KMS-11 (cell line): Measurements from ENCODE around the gene ZP2.

Experiments
- H2AFZ ChIP-seq: fragments of 200-600 bp; sonication (generic); 2 replicates; pipeline ENCODE4 v1.6.1; 2016; ENCODE audit warnings: antibody characterized with exemption, mixed run types, low read depth
- H3K27ac ChIP-seq: fragments of 200-600 bp; sonication (generic); 2 replicates; pipeline ENCODE4 v1.6.1; 2016; ENCODE audit warnings: mild to moderate bottlenecking, mixed run types
- H3K27me3 ChIP-seq: fragments of 200-600 bp; sonication (generic); 2 replicates; pipeline ENCODE4 v1.6.1; 2017; ENCODE audit warnings: mild to moderate bottlenecking, low read depth, mixed run types, moderate library complexity; ENCODE audit not compliant: insufficient read depth
- H3K36me3 ChIP-seq: fragments of 200-600 bp; sonication (generic); 2 replicates; pipeline ENCODE4 v1.6.1; 2017; ENCODE audit warnings: mild to moderate bottlenecking, mixed run types; ENCODE audit not compliant: insufficient read depth
- H3K4me1 ChIP-seq: fragments of 200-600 bp; sonication (generic); 2 replicates; pipeline ENCODE4 v1.6.1; 2016; ENCODE audit warnings: mild to moderate bottlenecking, low read depth, mixed run types; ENCODE audit not compliant: poor library complexity, severe bottlenecking
- H3K4me2 ChIP-seq: fragments of 200-600 bp; sonication (generic); 2 replicates; pipeline ENCODE4 v1.7.0; 2016; ENCODE audit warnings: mild to moderate bottlenecking, mixed run types
- H3K4me3 ChIP-seq: fragments of 200-600 bp; sonication (generic); IDR thresholded peaks from 2 replicates; pipeline ENCODE4 v1.6.1; 2017; ENCODE audit warnings: low read depth, low read length, mixed read lengths; ENCODE audit not compliant: insufficient read depth
- H3K79me2 ChIP-seq: fragments of 200-600 bp; sonication (generic); 2 replicates; pipeline ENCODE4 v1.6.1; 2016; ENCODE audit warnings: low read depth, mixed run types; ENCODE audit not compliant: insufficient read depth
- H3K9ac ChIP-seq: fragments of 200-600 bp; sonication (generic); 2 replicates; pipeline ENCODE4 v1.6.1; 2016; ENCODE audit warnings: mild to moderate bottlenecking, mixed run types
- H4K20me1 ChIP-seq: fragments of 200-600 bp; sonication (generic); 2 replicates; pipeline ENCODE4 v1.6.1; 2016; ENCODE audit warnings: mild to moderate bottlenecking, mixed run types; ENCODE audit not compliant: insufficient read depth
- CTCF ChIP-seq: fragments of 200-600 bp; sonication (generic); conservative IDR thresholded peaks from 2 replicates; pipeline ENCODE4 v1.6.1; 2017; ENCODE audit warnings: low read depth, mild to moderate bottlenecking, antibody characterized with exemption, low read length, moderate library complexity, mixed read lengths

Gene ZP2

DNA sequence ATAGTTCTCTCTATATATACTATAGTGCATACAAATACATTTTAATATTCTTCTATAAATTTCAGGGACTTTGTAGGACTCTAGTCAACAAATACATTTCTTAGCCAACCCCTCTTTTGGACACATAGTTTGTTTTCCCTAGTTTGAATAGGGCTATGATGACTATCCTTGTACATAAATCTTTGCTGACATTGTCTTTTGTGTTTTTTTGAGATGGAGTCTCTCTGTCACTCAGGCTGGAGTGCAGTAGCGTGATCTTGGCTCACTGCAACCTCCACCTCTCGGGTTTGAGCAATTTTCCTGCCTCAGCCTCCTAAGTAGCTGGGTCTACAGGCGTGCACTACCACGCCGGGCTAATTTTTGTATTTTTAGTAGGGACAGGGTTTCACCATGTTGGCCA, 25.5 kb upstream of the ZP2 start:
- Histone ChIP-seq H3K4me1 (no peaks in the 10 kb centered on the region), H3K79me2 (no peaks in the 10 kb centered on the region), H3K27ac (no peak overlapping the region), H3K4me3 (no peak overlapping the region), H4K20me1 (no peaks in the 10 kb centered on the region), H3K27me3 (no peaks in the 10 kb centered on the region), H3K4me2 (no peak overlapping the region), H3K9ac (no peak overlapping the region), H2AFZ (no peak overlapping the region), H3K36me3 (no peaks in the 10 kb centered on the region)
- no peak for TF ChIP-seq CTCF

DNA sequence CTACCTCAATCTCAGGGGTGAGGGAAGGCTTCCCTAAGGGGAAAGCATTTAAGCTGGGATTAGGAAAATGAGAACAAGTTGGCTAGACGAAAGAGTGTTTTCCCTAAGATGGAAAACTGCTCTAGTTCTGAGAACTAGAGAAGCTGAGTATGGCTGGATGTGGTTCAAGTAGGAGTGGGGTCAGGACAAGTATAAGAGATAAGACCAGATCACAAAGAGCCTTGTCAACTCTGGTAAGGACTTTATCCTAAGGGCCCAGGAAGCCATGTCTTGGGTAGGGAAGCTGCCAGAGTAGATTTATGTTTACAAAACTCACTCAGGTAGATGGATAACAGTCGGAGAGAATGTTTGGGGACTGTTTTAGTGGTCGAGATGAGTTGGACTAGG, 23.8 kb upstream of the ZP2 start:
- no peaks in the 10 kb centered on the region for H3K4me1 ChIP-seq
- H3K79me2 ChIP-seq, result no peaks in the 10 kb centered on the region
- no peak overlapping the region for H3K9ac ChIP-seq
- H4K20me1 ChIP-seq, result no peaks in the 10 kb centered on the region
- TF ChIP-seq CTCF, result no peak
- no peak overlapping the region for H2AFZ ChIP-seq
- no peak overlapping the region for H3K4me2 ChIP-seq
- H3K4me3 ChIP-seq, result no peak overlapping the region
- no peaks in the 10 kb centered on the region for H3K36me3 ChIP-seq
- H3K27me3 ChIP-seq, result no peaks in the 10 kb centered on the region
- no peak overlapping the region for H3K27ac ChIP-seq

DNA sequence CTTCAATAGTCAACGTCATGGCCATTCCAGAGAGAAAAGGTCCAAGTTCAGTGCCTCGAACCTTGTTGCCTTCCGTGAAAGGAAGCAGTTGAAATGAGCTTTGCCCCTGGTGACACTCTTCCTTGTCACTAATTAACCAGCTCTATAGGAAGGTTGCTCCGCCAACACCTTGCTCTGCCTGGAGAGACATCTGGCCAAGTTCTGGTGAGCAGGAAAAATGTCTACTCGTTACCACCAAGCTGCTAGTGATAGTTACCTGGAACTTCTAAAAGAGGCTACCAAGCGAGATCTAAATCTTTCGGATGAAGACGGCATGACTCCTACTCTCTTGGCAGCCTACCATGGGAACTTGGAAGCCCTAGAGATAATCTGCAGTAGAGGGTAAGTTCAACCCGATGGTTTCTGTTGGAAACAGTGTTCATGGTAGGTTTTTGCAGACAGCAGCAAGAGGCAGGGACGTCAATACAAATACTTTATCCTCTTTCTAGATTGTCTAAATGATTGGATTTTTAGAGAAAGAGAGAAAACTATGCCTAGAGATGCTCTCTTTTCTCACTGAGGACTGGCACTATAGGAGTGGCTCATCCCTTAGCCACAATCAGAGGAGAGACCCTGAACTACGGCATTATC, 22.3 kb upstream of the ZP2 start, which contains the start of gene ANKS4B:
Gene ANKS4B (plus strand): TSS at position 179 of the 630 bp plus-strand sequence. CDS start 39 bp downstream, at position 218.
- no peaks in the 10 kb centered on the region for H4K20me1 ChIP-seq
- no peaks in the 10 kb centered on the region for H3K36me3 ChIP-seq
- TF ChIP-seq CTCF, result no peak
- H3K9ac ChIP-seq, result no peak within 1 kb of the TSS
- H3K27ac ChIP-seq, result no peak within 1 kb of the TSS
- H3K79me2 ChIP-seq, result no peaks in the 10 kb centered on the region
- H3K4me1 ChIP-seq, result no peaks in the 10 kb centered on the region
- no peaks in the 10 kb centered on the region for H3K27me3 ChIP-seq
- H3K4me3 ChIP-seq, result no peak within 1 kb of the TSS
- no peak within 1 kb of the TSS for H2AFZ ChIP-seq
- H3K4me2 ChIP-seq, result no peak within 1 kb of the TSS

DNA sequence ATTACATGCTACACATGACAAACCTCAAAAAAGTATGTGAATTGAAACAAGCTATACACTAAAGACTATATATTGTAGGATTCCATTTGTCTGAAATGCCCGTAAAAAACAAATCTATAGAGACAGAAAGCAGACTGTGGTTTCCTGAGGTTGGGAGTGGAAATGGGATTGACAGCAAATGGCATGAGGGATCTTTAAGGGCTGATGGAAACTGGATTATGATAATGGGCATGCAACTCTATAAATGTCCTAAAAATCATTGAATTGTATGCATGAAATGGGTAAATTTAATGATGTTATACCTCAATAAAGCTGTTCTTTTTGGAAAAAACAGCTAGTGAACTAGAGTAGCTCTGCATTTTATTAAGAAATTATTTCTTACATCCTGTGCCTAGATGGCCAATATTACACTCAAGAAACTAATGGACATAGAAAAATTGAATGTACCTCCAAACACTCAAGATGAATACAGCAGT, 21.7 kb upstream of the ZP2 start:
- no peaks in the 10 kb centered on the region for H4K20me1 ChIP-seq
- no peak for TF ChIP-seq CTCF
- no peaks in the 10 kb centered on the region for H3K79me2 ChIP-seq
- no peak overlapping the region for H3K27ac ChIP-seq
- no peaks in the 10 kb centered on the region for H3K27me3 ChIP-seq
- H3K9ac ChIP-seq, result no peak overlapping the region
- no peaks in the 10 kb centered on the region for H3K4me1 ChIP-seq
- no peaks in the 10 kb centered on the region for H3K36me3 ChIP-seq
- H3K4me2 ChIP-seq, result no peak overlapping the region
- no peak overlapping the region for H2AFZ ChIP-seq
- H3K4me3 ChIP-seq, result no peak overlapping the region
